K562 treated with DMSO at 1 percent for 12 hours (cell line): Measurements from ENCODE around the gene ZNF169. TPM values are rescaled to one million over a fixed set of nuclear protein-coding genes. Genes with fewer than 3 reads are reported as not detected.

Source experiments
- total RNA-seq: library from RNA; unstranded; fragments of 300-600 nt; gene quantifications from 2 replicates; pipeline ENCODE4 v1.2.3, GENCODE V29; 2022; ENCODE audit not compliant: insufficient read depth

ZNF169 gene
- total RNA-seq = 1.1 and 6.1 TPM in 2 replicates

GRCh38 chr9:94259077-94259862, at the start of gene ZNF169:
TSS of gene ZNF169 (plus strand) at chr9:94259298. CDS start at chr9:94278813, 19,515 bp downstream.

GRCh38 chr9:94328544-94328943, 69.4 kb downstream of the ZNF169 start, which contains the start of gene NUTM2F:
TSS of gene NUTM2F (minus strand) at chr9:94328644. CDS start at chr9:94328623, 21 bp downstream.

Other genes starting within 250 kb of the ZNF169 start
- 2.3 and 8.3 TPM in 2 replicates for gene PTPDC1, start 174.8 kb upstream of the ZNF169 start, total RNA-seq
- gene NUTM2F, start 69.3 kb downstream of the ZNF169 start, total RNA-seq = not detected in 2 replicates